HepG2 (cell line): ENCODE data around the gene SETD1B. TPM values are rescaled to one million over a fixed set of nuclear protein-coding genes. Genes with fewer than 3 reads are reported as not detected.
A peak's percentile ranks its signal among the peaks of the same experiment; 100 is the strongest.

Source experiments
- AFF4 ChIP-seq: sonication (generic); formaldehyde crosslinking; IDR thresholded peaks from 2 replicates; pipeline ENCODE4 v1.4.0; 2020; ENCODE audit warnings: missing genetic modification reagents
- GLI4 ChIP-seq: sonication (generic); formaldehyde crosslinking; IDR thresholded peaks from 2 replicates; pipeline ENCODE4 v1.5.1; 2020; ENCODE audit warnings: missing genetic modification reagents, mild to moderate bottlenecking, moderate library complexity, borderline replicate concordance
- HIVEP1 ChIP-seq: sonication (generic); formaldehyde crosslinking; IDR thresholded peaks from 2 replicates; pipeline ENCODE4 v1.4.0; 2020; ENCODE audit warnings: mild to moderate bottlenecking, missing genetic modification reagents
- HOXA5 ChIP-seq: sonication (generic); formaldehyde crosslinking; IDR thresholded peaks from 2 replicates; pipeline ENCODE4 v1.4.0; 2020; ENCODE audit warnings: missing genetic modification reagents
- IRF2 ChIP-seq: IDR thresholded peaks from 2 replicates; pipeline ENCODE4 v1.6.1; 2018; ENCODE audit warnings: missing genetic modification reagents, missing compliant biosample characterization
- KDM5A ChIP-seq: fragments of 200-600 bp; sonication (generic); IDR thresholded peaks from 2 replicates; pipeline ENCODE4 v1.7.0; 2018; ENCODE audit warnings: antibody characterized with exemption, mild to moderate bottlenecking, low read length, borderline replicate concordance
- MIXL1 ChIP-seq: IDR thresholded peaks from 2 replicates; pipeline ENCODE4 v1.6.1; 2016
- NR0B2 ChIP-seq: sonication (generic); formaldehyde crosslinking; IDR thresholded peaks from 2 replicates; pipeline ENCODE4 v1.4.0; 2020; ENCODE audit warnings: mild to moderate bottlenecking, missing genetic modification reagents
- RBM22 ChIP-seq: fragments of 200-400 bp; formaldehyde crosslinking; optimal IDR thresholded peaks from 2 replicates; pipeline ENCODE3; 2017; ENCODE audit warnings: mild to moderate bottlenecking, low read length, moderate library complexity
- SRY ChIP-seq: sonication (generic); formaldehyde crosslinking; IDR thresholded peaks from 2 replicates; pipeline ENCODE4 v1.8.0; 2022; ENCODE audit warnings: mild to moderate bottlenecking, missing genetic modification reagents
- TBX2 ChIP-seq: sonication (generic); formaldehyde crosslinking; IDR thresholded peaks from 2 replicates; pipeline ENCODE4 v1.5.0; 2020; ENCODE audit warnings: missing genetic modification reagents, mild to moderate bottlenecking, borderline replicate concordance
- TFAP4 ChIP-seq: sonication (generic); IDR thresholded peaks from 2 replicates; pipeline ENCODE4 v1.6.1; 2016; ENCODE audit warnings: low read depth, borderline replicate concordance
- ZBTB26 ChIP-seq: IDR thresholded peaks from 2 replicates; pipeline ENCODE4 v1.6.1; 2016; ENCODE audit warnings: missing compliant biosample characterization, missing genetic modification reagents, borderline replicate concordance
- ZFP82 ChIP-seq: sonication (generic); formaldehyde crosslinking; IDR thresholded peaks from 2 replicates; pipeline ENCODE4 v1.5.1; 2020; ENCODE audit warnings: mild to moderate bottlenecking, missing genetic modification reagents, borderline replicate concordance
- ZNF18 ChIP-seq: sonication (generic); formaldehyde crosslinking; IDR thresholded peaks from 2 replicates; pipeline ENCODE4 v1.8.0; 2022; ENCODE audit warnings: mild to moderate bottlenecking, missing genetic modification reagents; ENCODE audit not compliant: insufficient replicate concordance
- ZNF24 ChIP-seq: fragments of 450-650 bp; IDR thresholded peaks from 2 replicates; pipeline ENCODE4 v1.6.1; 2017; ENCODE audit warnings: antibody characterized with exemption, mild to moderate bottlenecking
- ZNF263 ChIP-seq: sonication (generic); formaldehyde crosslinking; IDR thresholded peaks from 2 replicates; pipeline ENCODE4 v1.4.0; 2020; ENCODE audit warnings: missing genetic modification reagents
- ZNF335 ChIP-seq: sonication (generic); formaldehyde crosslinking; IDR thresholded peaks from 2 replicates; pipeline ENCODE4 v1.4.0; 2020; ENCODE audit warnings: missing genetic modification reagents
- ZNF468 ChIP-seq: sonication (generic); formaldehyde crosslinking; IDR thresholded peaks from 2 replicates; pipeline ENCODE4 v1.8.0; 2022; ENCODE audit warnings: mild to moderate bottlenecking, moderate library complexity, missing genetic modification reagents
- ZNF629 ChIP-seq: sonication (generic); formaldehyde crosslinking; conservative IDR thresholded peaks from 2 replicates; pipeline ENCODE4 v1.5.0; 2020; ENCODE audit warnings: missing genetic modification reagents
- polyA plus RNA-seq, 8 experiments: library from polyadenylated mRNA; depleted of rRNA in 3 of 8; stranded (reverse) in 7 of 8; unstranded in 1 of 8; fragments of >200 nt; fragmentation: Illumina TruSeq in 4 of 8; extraction: Trizol in 4 of 8; gene quantifications; 2 replicates each; pipeline versions ENCODE4 v1.2.1 to v1.2.3, GENCODE V29; 2011 to 2016; ENCODE audit warnings: low read depth in 4 of 8, missing spikeins in 1 of 8, mixed read lengths in 1 of 8; ENCODE audit not compliant: insufficient read depth in 1 of 8
- total RNA-seq, 5 experiments: library from RNA; depleted of rRNA; stranded (reverse); fragments of >200 nt; fragmentation: Illumina TruSeq; extraction: Trizol; gene quantifications; 2 replicates each; pipeline ENCODE4 v1.2.3, GENCODE V29; 2016; ENCODE audit warnings: low read depth in 1 of 5
- TF ChIP-seq, protein P1 (sequence below): sonication (generic); formaldehyde crosslinking; IDR thresholded peaks from 2 replicates; pipeline ENCODE4 v1.5.1; 2020; ENCODE audit warnings: missing genetic modification reagents, mild to moderate bottlenecking, borderline replicate concordance

Gene SETD1B
- total and polyA plus RNA-seq, 2 of the 13 experiments (the other 11 are each of a cell fraction or from before 2014, with no cell fraction given): 1.1 to 1.4 TPM

GRCh38 chr12:121812320-121812871 lies 8.6 kb downstream of the SETD1B start (continued):
- peak; percentile 79 for TF ChIP-seq ZNF263 (CRISPR knock-in tag)
- TF ChIP-seq ZNF629: peak; percentile 98
- TF ChIP-seq IRF2 (CRISPR knock-in tag): peak; percentile 11; the same call in 1 of the 2 replicates
- TF ChIP-seq NR0B2 (CRISPR knock-in tag): no peak
- 0 out of 2 replicates have a peak, but pooled peaks have one; percentile 22 for TF ChIP-seq AFF4
- 0 out of 2 replicates have a peak, but pooled peaks have one; percentile 21 for TF ChIP-seq SRY
- no peak for TF ChIP-seq MIXL1 (CRISPR knock-in tag)
- TF ChIP-seq KDM5A: peak; percentile 36; the same call in 1 of the 2 replicates
- TF ChIP-seq TFAP4: 0 out of 2 replicates have a peak, but pooled peaks have one; percentile 9
- TF ChIP-seq HOXA5 (CRISPR knock-in tag): peak; percentile 54; the same call in 1 of the 2 replicates
- peak; percentile 53 for TF ChIP-seq RBM22
- TF ChIP-seq ZNF335: 0 out of 2 replicates have a peak, but pooled peaks have one; percentile 11
- peak; percentile 7 for TF ChIP-seq ZNF18 (CRISPR knock-in tag)
- TF ChIP-seq HIVEP1 (CRISPR knock-in tag): peak; percentile 30; the same call in 1 of the 2 replicates
- 0 out of 2 replicates have a peak, but pooled peaks have one; percentile 4 for TF ChIP-seq TBX2
- TF ChIP-seq ZBTB26: no peak
- TF ChIP-seq GLI4: 0 out of 2 replicates have a peak, but pooled peaks have one; percentile 56
- no peak for TF ChIP-seq ZNF468
- peak; percentile 78; the same call in 1 of the 2 replicates for TF ChIP-seq ZNF24
- TF ChIP-seq, protein P1, sequence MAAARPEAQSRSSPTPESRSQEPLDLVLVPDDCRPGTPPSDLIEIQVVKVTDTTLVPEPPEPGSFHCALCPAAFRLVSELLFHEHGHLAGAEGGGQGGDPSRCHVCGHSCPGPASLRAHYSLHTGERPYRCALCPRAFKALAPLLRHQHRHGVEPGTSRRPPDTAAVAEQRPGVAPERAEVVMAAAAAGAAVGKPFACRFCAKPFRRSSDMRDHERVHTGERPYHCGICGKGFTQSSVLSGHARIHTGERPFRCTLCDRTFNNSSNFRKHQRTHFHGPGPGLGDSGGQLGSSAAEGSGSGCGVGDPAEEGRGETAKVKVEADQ (CRISPR knock-in tag): 0 out of 2 replicates have a peak, but pooled peaks have one; percentile 43
- no peak for TF ChIP-seq ZFP82 (CRISPR knock-in tag)
